ENCODE results near the gene TMEM59L.

DNA sequence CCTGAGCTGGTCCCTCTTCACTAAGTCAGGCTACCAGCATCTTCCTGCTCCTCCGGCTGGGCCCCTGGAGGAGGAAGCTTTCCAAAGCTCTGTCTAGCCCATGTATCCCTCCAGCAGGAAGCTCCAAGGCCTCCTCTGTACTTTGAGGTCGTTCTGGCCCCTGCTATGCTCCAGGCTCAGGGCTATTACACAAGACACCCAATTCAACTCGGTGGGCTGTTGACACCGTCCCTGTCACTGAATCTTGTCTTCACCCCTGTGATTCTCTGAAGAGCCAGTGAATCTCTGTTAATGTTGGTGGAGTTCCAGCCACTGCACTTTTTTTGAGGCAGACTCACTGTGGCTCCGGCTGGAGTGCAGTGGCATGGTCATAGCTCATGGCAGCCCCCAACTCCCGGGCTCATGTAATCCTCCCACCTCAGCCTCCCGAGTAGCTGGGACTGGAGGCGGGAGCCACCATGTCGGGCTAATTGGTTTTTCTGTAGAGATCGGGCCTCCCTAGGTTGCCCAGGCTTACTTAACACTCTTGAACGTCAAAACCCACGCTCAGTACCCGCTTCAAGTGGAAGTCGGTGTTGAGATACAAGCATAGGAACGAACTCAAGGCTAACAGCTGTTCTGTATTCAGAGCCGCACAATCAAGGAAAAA is 24.6 kb upstream of the TMEM59L start:
- TF ChIP-seq ZNF292 (tag by site-specific recombination; IDR thresholded peaks at IDR 0.05; ENCODE audit: borderline replicate concordance, low read depth) (no peak), ZNF677 (tag by site-specific recombination; IDR thresholded peaks at IDR 0.05) (no peak), OSR2 (tag by site-specific recombination; IDR thresholded peaks at IDR 0.05) (no peak), ZBTB20 (tag by site-specific recombination; IDR thresholded peaks at IDR 0.05) (no peak)
- TF ChIP-seq, protein P1, sequence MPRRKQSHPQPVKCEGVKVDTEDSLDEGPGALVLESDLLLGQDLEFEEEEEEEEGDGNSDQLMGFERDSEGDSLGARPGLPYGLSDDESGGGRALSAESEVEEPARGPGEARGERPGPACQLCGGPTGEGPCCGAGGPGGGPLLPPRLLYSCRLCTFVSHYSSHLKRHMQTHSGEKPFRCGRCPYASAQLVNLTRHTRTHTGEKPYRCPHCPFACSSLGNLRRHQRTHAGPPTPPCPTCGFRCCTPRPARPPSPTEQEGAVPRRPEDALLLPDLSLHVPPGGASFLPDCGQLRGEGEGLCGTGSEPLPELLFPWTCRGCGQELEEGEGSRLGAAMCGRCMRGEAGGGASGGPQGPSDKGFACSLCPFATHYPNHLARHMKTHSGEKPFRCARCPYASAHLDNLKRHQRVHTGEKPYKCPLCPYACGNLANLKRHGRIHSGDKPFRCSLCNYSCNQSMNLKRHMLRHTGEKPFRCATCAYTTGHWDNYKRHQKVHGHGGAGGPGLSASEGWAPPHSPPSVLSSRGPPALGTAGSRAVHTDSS (tag by site-specific recombination; IDR thresholded peaks at IDR 0.05), result no peak; the same call in 1 of the 2 replicates
- TF ChIP-seq, protein P2, sequence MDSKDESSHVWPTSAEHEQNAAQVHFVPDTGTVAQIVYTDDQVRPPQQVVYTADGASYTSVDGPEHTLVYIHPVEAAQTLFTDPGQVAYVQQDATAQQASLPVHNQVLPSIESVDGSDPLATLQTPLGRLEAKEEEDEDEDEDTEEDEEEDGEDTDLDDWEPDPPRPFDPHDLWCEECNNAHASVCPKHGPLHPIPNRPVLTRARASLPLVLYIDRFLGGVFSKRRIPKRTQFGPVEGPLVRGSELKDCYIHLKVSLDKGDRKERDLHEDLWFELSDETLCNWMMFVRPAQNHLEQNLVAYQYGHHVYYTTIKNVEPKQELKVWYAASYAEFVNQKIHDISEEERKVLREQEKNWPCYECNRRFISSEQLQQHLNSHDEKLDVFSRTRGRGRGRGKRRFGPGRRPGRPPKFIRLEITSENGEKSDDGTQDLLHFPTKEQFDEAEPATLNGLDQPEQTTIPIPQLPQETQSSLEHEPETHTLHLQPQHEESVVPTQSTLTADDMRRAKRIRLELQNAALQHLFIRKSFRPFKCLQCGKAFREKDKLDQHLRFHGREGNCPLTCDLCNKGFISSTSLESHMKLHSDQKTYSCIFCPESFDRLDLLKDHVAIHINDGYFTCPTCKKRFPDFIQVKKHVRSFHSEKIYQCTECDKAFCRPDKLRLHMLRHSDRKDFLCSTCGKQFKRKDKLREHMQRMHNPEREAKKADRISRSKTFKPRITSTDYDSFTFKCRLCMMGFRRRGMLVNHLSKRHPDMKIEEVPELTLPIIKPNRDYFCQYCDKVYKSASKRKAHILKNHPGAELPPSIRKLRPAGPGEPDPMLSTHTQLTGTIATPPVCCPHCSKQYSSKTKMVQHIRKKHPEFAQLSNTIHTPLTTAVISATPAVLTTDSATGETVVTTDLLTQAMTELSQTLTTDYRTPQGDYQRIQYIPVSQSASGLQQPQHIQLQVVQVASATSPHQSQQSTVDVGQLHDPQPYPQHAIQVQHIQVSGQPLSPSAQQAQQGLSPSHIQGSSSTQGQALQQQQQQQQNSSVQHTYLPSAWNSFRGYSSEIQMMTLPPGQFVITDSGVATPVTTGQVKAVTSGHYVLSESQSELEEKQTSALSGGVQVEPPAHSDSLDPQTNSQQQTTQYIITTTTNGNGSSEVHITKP (tag by site-specific recombination; IDR thresholded peaks at IDR 0.05), result no peak
- TF ChIP-seq, protein P3, sequence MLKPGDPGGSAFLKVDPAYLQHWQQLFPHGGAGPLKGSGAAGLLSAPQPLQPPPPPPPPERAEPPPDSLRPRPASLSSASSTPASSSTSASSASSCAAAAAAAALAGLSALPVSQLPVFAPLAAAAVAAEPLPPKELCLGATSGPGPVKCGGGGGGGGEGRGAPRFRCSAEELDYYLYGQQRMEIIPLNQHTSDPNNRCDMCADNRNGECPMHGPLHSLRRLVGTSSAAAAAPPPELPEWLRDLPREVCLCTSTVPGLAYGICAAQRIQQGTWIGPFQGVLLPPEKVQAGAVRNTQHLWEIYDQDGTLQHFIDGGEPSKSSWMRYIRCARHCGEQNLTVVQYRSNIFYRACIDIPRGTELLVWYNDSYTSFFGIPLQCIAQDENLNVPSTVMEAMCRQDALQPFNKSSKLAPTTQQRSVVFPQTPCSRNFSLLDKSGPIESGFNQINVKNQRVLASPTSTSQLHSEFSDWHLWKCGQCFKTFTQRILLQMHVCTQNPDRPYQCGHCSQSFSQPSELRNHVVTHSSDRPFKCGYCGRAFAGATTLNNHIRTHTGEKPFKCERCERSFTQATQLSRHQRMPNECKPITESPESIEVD (tag by site-specific recombination; IDR thresholded peaks at IDR 0.05), result no peak
